Dermis microvascular lymphatic vessel endothelial cell (primary cell): ENCODE measurements around the gene CFAP74. TPM values are rescaled to one million over a fixed set of nuclear protein-coding genes. Genes with fewer than 3 reads are reported as not detected.

ENCODE experiments used
- DNase-seq, 2 donors: peaks; one replicate each; pipeline versions ENCODE4 v3.0.0 to v3.0.0-alpha.2; 2010; ENCODE audit warnings: low read depth in 2 of 2
- total RNA-seq: library from RNA; depleted of rRNA; stranded (reverse); fragments of >200 nt; gene quantifications from 2 replicates; pipeline ENCODE4 v1.2.1, GENCODE V29; 2014

CFAP74 gene, protein sequence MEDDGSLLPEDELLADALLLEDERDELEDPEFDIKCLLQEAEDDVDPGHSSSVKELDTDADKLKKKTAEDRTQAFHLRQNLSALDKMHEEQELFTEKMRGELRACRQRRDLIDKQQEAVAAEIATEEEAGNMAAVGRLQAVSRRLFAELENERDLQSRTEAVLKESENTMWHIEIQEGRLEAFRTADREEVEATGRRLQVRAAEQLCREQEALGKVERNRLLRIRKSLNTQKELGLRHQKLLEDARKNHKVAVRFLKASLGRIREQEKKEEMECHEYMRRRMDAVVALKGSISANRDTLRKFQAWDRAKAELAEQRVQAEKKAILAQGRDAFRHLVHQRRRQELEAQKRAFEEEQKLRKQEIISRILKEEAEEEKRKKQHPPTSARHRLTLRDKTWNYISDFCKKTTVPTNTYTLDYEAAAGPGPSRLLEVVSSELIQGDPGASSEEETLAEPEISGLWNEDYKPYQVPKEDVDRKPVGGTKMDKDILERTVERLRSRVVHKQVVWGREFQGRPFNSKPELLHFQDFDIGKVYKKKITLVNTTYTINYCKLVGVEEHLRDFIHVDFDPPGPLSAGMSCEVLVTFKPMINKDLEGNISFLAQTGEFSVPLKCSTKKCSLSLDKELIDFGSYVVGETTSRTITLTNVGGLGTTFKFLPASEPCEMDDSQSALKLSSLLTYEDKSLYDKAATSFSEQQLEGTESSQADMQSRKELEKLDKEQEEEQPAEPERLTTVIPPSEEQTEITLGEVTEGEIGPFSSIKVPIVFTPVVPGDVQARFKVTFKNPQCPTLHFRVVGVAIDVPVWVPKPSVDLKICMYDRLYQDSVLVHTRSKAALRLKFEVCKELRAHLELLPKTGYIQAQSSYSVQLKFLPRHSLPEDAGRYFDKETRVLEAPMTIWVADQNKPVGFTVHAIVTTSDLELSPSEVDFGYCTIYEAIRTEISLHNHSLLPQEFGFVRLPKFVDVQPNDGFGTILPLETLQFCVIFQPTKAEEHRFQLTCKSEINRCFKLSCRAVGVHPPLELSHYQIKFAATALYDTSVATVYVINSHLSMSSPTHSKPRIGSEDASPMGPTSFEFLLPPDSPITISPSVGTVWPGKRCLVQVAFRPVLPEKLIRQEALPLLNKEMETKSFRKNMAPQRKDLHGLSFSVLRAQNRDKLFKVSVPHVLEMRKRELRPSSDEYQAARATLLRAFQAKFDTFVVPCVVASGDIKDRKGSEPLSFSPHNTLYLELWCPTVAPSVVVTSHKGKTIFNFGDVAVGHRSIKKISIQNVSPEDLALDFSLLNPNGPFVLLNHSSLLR (N-terminal part only)
- total RNA-seq: not detected in 2 replicates

DNA sequence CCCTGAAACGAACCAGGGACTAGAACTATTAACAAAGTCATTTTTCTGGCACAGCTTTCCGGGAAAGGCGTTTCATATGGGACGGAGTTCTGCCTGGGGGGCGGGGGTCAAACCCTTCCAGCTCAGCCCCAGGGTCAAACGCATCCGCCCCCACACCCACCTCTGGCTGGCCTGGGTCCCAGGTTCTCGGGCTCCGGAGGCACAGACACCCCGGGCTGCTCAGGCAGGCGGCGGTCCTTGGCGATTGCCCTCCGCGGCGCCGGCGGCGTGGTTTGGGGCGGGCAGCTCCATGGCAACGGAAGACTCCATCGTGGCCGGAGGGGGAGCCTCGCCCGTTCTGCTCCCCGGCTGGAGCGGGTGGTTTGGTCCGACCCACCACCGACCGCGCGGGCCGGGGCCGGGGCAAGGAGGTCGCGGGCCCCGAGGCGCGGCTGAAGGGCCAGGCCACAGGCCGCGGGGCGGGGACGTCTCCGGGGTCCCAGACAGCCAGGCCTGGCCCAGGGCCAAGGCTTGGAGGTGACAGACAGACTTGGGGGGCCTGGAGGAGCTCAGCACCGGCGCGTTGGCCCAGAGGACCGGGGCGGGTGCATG, at the start of gene CFAP74:
Gene CFAP74 (minus strand): TSS at position 246 of the 591 bp plus-strand sequence. CDS start 12,830 bp downstream, outside the sequence.
- DNase-seq: peak in 1 of 2 donors; percentile 33

DNA sequence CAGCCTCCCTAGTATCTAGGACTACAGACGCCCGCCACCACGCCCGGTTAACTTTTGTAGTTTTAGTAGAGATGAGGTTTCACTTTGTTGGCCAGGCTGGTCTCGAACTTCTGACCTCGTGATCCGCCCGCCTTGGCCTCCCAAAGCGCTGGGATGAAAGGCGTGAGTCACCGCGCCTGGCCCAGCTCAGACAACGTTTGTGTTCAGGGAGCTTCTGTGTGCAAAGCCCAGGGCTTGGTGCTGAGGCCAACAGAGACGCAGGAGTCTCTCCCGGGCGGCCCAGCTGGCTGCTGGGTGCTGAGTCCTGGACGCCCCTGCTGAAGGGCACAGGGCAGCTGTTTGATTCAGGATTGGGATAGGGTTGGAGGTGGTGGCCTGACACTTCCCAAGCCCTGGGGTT, 49.6 kb upstream of the CFAP74 start:
- no peak for DNase-seq

DNA sequence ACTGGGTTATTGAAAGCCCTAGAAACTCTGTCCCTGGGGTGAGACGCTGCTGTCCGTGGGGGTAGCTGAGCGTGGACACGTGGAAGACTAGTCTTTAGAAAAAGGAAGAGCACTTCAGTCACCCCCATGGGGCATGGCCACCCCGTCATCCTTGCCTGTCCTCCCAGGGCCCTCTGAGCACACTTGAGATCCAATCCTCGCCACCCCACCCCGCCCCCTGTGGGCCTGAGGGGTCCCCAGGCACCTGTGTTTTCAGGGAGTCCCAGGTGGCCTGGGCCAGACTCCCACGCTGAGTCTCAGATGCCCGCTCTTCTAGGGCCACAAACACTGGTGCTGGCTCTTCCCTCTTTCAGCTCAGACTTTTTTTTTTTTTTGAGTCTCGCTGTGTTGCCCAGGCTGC, 49.2 kb upstream of the CFAP74 start:
- no peak for DNase-seq

DNA sequence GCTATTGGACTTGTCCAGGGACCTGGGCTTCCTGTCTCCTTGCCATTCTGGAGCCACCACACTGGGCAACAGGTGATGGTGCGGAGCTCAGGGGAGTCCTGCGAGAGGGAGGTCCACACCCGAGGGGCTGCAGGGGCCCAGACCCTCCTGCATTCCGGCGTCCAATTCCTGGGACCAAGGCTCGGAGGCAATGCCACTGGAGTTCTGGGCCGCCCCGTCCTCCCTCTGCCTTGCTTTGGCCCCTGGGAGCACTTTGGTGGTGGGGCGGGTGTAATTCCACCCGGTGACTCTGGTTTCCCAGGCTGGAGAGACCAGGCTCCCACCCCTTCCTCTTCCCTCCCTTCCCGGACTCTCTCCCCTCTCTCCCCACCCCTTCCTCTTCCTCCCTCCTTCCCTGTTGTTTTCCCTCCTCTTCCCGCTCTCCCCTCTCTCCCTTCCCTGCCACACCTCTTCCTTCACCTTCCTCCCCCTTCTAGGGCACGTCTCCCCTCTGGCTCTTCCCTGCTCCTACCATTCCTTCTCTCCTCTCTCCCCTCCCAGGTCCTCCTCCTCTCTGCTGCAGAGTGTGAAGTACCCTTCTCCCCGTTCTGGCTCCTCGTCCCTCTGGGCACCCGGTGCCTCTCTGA, 48.6 kb upstream of the CFAP74 start:
- DNase-seq: peak in 1 of 2 donors; percentile 6

- no peak for DNase-seq
Measured at GRCh38 chr1:2050793-2051682, 47.5 kb upstream of the CFAP74 start.

DNA sequence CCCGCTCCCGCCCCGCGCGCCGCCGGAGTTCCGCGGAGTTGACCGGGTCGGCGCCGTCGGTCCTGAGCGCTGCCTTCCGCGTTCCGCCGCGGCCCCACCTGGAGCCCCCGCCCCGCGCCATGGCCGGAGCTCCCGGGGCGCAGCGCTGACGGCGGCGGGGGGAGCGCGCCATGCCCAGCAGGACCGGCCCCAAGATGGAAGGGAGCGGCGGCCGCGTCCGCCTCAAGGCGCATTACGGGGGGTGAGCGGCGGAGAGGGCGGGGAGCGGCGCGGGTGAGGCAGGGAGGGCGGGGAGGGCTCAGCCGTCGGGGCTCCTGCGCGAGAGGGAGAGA, 46.8 kb upstream of the CFAP74 start:
- DNase-seq: no peak

DNA sequence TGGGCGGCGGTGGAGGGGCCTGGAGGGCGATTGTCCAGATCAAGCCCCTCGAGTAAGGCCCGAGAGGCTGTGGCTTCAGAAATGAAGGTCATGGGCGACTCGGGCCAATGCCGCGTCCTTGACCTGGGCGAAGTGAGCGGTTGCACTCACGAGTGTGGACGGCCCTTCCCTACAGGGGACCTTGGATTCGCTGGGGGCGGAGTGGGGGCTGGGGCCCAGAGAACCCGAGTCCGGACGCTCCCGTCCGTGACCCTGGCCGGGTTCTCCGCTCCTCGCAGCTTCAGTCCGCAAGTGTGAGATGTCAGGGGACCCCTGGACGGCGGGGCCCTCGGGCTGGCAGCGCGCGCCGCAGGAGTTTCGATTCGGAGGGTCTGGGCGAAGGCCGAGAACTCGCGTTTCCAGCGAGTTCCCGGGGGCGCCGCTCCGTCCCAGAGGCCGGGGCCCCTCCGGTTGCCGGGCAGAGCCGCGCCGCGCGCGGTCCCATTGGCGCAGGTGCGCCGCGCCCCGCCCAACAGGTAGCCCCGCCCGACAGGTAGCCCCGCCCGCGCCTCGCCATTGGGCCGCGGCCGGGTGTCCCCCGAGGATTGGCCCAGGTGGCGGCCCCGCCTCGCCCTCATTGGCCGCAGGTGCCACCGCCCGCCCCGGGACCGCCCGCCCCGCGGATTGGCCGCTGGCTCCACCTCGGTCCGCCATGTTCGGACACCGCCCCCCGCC, 46.3 kb upstream of the CFAP74 start, which contains the start of gene PRKCZ:
Gene PRKCZ (plus strand): TSS at position 694 of the 714 bp plus-strand sequence. CDS start 220 bp downstream, outside the sequence.
- DNase-seq: peak; percentile 51 to 71

GRCh38 chr1:2049225-2049717, 45.7 kb upstream of the CFAP74 start:
- DNase-seq: peak in 1 of 2 donors; percentile 7

GRCh38 chr1:2047749-2048729, 44.5 kb upstream of the CFAP74 start:
- no peak for DNase-seq

DNA sequence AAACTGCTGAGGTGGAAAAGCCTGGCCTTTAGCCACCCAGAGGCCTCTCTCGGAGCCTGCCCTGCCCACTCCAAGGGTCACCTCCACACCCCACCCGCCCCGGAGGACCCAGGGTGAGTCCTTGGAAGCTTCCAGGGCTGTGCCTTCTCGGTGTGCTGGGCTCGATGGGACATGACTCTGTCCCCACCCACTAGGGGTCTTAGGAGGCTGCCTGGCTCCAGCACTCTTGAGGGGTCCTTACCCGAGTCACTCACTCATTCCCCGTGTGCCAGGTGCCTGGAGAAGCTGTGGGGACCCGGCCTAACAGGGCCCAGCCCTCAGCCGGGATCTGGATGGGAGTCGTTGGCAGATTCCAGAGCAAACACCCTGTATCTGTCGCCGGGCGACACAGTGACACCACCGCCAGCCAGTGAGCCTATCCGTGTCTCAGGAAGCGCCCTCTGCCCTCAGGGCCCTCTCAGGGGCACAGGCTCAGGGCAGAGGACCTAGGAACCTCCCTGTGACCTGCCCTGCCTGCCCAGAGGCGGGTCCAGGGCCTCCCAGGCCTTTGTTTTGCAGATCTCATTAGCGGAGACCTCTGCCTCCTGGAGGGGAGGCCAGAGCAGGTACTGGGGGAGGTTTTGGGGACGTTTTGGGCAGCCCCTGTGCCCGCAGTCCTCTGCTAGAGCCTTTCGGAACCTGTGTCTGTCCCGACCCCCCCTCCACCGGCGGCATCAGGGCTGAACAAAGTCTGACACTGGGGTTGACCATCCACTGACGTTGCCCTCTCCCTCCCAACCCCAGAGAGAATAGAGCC, 43.6 kb upstream of the CFAP74 start:
- no peak for DNase-seq

- DNase-seq: peak; percentile 30 to 52
Measured at GRCh38 chr1:2046174-2046917, 42.8 kb upstream of the CFAP74 start.

DNA sequence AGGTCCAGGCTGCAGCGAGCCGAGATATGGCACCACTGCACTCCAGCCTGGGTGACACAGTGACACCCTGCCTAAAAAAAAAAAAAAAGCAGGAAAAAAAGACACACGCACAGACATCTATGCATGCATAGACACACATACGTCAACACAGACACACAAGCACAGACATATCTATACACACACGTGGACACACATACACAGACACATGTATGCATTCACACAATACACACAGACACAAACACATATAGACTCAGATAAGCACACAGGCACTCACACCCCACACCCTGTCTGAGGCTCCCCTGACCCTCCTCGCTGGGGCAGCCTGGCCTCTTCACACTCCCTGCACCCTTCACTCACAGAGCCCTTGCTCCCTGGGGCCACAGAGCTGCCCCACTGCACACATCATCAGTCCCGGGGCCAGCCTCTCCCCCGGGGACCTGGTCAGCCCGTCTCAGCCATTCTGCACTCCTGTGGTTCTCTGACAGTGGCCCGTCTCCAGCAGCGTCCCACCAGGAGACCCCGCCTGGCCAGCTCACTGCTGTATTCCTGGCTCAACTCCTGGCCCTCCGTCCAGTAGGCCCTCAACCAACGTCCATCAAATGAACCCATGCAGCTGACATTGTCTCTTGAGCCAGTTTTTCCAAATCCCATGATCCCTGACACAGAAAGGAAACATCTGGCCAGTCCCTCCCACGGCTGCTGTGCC, 42.0 kb upstream of the CFAP74 start:
- DNase-seq: peak; percentile 39 to 80

DNA sequence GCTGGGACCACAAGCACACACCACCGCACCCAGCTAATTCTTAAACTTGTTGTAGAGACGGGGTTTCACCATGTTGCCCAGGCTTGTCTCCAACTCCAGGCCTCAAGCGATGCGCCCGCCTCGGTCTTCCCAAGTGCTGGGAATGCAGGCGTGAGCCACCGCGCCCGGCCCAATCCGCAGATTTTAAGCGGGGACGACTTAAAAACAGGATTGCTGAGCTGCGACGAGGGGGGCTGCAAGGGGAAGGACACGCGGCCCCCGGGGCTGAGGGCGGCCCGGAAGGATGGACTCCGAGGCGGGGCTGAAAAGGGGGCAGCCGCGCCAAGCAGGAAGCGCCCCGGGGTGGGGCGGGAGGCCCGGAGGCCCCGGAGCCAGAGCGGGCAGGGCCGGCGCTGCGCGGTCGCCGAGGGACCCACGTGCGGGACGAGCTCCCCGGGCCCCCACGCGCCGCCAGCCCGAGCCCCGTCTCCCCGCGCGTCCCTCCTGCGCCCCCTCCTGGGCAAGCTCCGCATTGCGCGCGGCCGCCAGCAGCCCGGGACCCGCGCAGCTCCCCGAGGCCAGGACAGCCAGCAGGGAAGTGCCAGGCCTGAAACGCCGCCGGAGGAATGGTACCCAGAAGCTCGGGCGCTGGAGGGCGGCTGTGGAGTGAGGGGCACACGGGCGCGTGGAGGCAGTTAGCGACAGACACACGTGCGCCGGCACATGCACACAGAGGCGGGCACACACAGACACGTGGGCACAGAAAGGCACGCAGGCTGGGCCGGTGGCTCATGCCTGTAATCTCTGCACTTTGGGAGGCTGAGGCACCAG, 41.1 kb upstream of the CFAP74 start:
- DNase-seq: peak in 1 of 2 donors; percentile 44

DNA sequence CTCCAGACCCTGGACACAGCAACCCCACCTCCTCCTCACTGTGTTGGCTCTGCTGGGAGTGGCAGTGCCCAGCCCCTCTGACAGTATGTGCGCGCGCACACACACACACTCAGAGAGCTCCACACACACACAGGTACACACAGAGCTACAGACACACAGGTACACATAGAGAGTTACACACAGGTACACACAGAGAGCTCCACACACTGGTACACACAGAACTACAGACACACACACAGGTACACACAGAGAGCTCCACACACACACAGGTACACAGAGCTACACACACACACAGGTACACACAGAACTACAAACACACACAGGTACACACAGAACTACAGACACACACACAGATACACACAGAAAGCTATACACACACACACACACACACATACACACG, 40.3 kb upstream of the CFAP74 start:
- no peak for DNase-seq
